ENCODE results near the gene DCDC1.

GRCh38 chr11:31019786-31020185 lies 349.8 kb downstream of the DCDC1 start:
- TF ChIP-seq CTCF (IDR thresholded peaks at IDR 0.05) (no peak), MAX (IDR thresholded peaks at IDR 0.05) (no peak)

Data from A549 (cell line).